GM12892 (cell line): ENCODE data around the gene NECTIN1.

Experiments used
- DNase-seq: peaks from one replicate; pipeline ENCODE4 v3.0.0; 2011; ENCODE audit not compliant: insufficient read length
- FAIRE-seq: peaks from 2 replicates; lab custom pipeline; 2011; peaks lifted over from hg19 to GRCh38; lab: Jason Lieb, UNC
- POLR2A ChIP-seq: IDR thresholded peaks from 2 replicates; pipeline ENCODE4 v1.6.1; 2011; ENCODE audit warnings: low read depth, low read length, control low read depth
- POLR2AphosphoS5 ChIP-seq: IDR thresholded peaks from 2 replicates; pipeline ENCODE4 v1.6.1; 2011; ENCODE audit warnings: low read depth, low read length, control low read depth
- TAF1 ChIP-seq: IDR thresholded peaks from 2 replicates; pipeline ENCODE4 v1.6.1; 2011; ENCODE audit warnings: low read depth, mild to moderate bottlenecking, control low read depth, low read length, borderline replicate concordance

The NECTIN1 gene

DNA sequence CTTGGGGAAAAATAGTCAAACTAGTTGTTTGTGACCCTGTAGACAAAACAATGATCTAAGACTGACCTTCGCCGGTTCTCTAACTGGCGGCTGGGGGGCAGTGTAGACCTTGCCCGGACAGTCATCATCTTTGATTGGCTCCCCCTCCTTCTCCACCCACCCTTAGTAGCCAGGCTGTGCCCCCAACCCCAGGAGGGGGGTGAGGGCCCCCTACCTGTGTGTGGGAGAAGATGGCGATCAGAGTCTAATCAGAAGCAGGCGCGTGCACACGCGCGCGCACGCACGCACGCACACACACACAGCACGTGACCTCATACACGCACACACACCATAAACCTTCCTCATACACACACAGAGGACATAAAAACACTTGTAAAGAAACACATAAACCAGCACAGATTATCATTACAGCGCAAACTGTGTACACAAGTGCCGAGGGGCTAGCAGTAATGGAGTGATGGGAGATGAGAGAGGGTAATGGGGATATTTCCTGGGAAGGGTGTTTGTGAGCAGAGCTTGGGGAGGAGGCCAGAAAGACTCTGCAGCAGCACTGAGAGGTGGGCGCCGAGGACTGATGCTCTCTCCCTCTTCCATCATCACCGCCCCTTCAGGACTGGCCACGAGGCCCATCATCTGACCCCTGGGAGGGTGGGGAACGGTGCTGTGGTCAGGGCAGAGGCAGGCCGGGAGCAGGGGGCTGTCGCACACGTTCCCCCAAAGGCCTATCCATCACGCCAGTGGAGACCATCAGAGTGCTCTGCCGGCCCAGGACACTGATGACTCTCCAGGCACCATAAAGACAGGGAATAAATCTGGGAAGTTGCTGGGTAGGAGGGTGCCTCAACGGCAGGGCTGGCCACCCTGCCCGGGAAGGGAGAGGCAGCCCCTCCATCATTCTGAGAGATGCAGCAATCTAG lies 12.2 kb downstream of the NECTIN1 start:
- FAIRE-seq: no peak
- TF ChIP-seq TAF1 (no peak), POLR2A (no peak), POLR2AphosphoS5 (no peak)
- DNase-seq: no peak

GRCh38 chr11:119714590-119714989 lies 14.4 kb downstream of the NECTIN1 start:
- FAIRE-seq (no peak), DNase-seq (no peak)
- TF ChIP-seq POLR2A (no peak), POLR2AphosphoS5 (no peak), TAF1 (no peak)

- TF ChIP-seq POLR2AphosphoS5 (no peak), TAF1 (no peak), POLR2A (no peak)
- DNase-seq (no peak), FAIRE-seq (no peak)
Observed at GRCh38 chr11:119714189-119714588, 14.8 kb downstream of the NECTIN1 start.

- no peak for TF ChIP-seq TAF1
- no peak for TF ChIP-seq POLR2A
- no peak for TF ChIP-seq POLR2AphosphoS5
- no peak for FAIRE-seq
- no peak for DNase-seq
Observed at GRCh38 chr11:119713359-119714040, 15.5 kb downstream of the NECTIN1 start.

DNA sequence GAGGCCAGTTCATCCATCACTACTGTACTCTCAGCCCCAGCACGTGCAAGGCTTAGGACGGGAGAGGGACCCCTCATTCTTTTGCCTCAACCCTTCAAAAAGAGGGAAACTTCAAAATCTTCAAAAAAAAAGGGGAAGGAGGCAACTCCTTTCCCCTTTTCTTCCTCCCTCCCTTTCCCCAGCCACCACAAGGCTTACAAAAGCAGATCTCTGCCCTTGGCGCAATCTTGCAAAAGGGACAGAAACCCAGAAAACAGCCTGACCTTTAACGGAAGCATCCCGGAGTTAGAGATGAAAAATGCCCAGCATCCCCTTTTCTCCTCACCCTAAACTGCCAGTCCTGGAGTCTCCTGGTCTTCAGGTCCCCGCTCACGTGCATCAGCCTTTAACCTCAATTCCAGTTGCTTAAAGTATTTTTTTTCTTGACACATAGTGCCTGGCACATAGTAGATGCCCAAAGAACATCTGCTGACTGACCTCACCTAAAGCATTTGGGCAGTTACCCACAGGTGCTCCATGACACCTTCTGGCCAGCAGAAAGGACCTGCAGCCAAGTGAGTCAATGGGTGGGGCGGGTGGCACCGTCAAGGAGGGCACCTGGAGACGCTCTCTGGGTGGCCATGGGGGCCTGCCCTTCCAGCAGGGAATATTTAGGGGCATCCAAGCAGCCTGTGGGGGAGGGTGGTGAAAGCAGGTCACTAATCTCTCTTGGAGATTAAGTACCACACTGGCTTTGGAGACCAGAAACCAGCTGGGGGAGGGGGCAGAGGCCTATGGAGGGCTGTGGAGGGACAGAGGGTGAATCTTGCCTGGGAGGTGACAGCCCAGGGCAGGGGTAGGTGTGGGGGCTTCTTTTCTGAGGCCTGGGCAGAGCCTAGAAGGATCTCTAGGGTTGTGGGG lies 16.3 kb downstream of the NECTIN1 start:
- DNase-seq (no peak), FAIRE-seq (no peak)
- TF ChIP-seq POLR2AphosphoS5 (no peak), TAF1 (no peak), POLR2A (no peak)

- TF ChIP-seq POLR2A: no peak
- no peak for TF ChIP-seq POLR2AphosphoS5
- no peak for TF ChIP-seq TAF1
- no peak for FAIRE-seq
- DNase-seq: no peak
Observed at GRCh38 chr11:119712006-119712405, 17.0 kb downstream of the NECTIN1 start.

GRCh38 chr11:119711476-119711875 lies 17.5 kb downstream of the NECTIN1 start:
- DNase-seq (no peak), FAIRE-seq (no peak)
- no peak for TF ChIP-seq POLR2AphosphoS5
- TF ChIP-seq POLR2A: no peak
- no peak for TF ChIP-seq TAF1

DNA sequence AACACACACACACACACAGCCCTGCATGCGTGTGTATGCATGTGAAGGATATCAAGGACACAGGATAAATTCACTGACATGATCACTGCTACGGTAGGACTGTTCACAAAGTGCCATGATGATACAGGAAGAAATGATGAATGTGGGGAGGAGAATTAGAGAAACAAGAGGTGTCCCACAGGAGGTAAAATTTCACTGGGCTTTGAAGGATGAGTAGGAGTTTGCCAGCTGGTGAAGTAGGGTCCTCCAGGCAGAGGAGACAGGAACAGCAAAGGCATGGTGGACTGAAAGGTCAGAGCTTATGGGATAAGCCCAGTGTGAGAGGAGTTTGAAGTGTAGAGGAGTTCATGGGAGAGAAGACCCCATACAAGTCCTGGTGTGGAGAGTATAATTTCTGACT lies 18.6 kb downstream of the NECTIN1 start:
- no peak for DNase-seq
- no peak for TF ChIP-seq POLR2AphosphoS5
- TF ChIP-seq TAF1: no peak
- TF ChIP-seq POLR2A: no peak
- no peak for FAIRE-seq

GRCh38 chr11:119709638-119710346 lies 19.2 kb downstream of the NECTIN1 start:
- TF ChIP-seq TAF1 (no peak), POLR2A (no peak), POLR2AphosphoS5 (no peak)
- FAIRE-seq: peak; percentile 65
- no peak for DNase-seq

DNA sequence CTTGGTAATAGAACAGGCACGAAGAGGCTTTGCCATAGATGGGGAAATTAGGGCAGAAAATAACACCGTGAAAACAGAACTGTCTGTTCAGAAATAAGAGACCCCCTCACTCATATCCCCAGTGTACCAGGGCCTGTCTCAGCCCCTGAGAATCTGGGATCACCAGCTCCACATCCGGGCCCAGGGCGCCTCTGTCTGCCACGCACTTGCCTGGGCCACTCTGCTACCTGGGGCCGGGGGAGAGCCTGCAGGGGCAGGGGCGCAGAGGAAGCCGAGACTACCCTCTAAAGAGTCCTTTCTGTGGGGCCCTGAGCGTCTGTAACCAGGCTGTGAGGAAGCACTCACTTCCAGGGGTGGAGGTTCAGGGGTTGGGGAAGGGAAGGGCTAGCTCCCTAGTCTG lies 19.8 kb downstream of the NECTIN1 start:
- TF ChIP-seq POLR2AphosphoS5 (no peak), TAF1 (no peak), POLR2A (no peak)
- no peak for DNase-seq
- FAIRE-seq: no peak

DNA sequence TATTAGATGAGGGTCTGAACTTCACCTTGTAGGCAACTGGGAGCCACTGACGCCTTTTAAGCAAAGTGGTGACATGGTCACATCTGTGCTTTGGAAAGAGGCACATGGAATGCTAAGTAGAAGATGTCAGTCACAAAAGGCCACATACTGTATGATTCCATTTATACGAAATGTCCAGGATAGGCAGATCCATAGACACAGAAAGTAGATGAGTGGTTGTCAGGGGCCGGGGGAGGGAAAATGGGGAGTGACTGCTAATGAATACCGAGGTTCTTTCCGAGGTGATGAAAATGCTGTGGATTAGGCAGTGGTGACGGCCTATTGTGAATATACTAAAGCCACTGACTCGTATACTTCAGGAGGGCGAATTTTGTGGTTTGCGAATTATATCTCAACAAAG lies 20.6 kb downstream of the NECTIN1 start:
- no peak for DNase-seq
- TF ChIP-seq POLR2AphosphoS5: no peak
- FAIRE-seq: no peak
